Skin epidermis (tissue), 12 donors: ENCODE data around the gene CLIP4.
A peak's percentile ranks its signal among the peaks of the same experiment; 100 is the strongest.
"Not testable (repeated sequence)": the region's sequence is repeated elsewhere in the genome, so short reads cannot be mapped to it uniquely, and the experiment has no call there.

Experiments
- H3K27ac ChIP-seq, 21 experiments: fragments of 200-600 bp; sonication (generic) in 11 of 21; one replicate each; pipeline ENCODE4 v1.5.0; 2020; ENCODE audit warnings: mild to moderate bottlenecking in 3 of 21, inconsistent platforms in 2 of 21, moderate library complexity in 2 of 21
- H3K4me3 ChIP-seq, 7 experiments: fragments of 200-600 bp; sonication (generic) in 2 of 7; one replicate each; pipeline ENCODE4 v1.5.0; 2020; ENCODE audit warnings: inconsistent platforms in 2 of 7, mild to moderate bottlenecking in 2 of 7, moderate library complexity in 1 of 7

The CLIP4 gene

DNA sequence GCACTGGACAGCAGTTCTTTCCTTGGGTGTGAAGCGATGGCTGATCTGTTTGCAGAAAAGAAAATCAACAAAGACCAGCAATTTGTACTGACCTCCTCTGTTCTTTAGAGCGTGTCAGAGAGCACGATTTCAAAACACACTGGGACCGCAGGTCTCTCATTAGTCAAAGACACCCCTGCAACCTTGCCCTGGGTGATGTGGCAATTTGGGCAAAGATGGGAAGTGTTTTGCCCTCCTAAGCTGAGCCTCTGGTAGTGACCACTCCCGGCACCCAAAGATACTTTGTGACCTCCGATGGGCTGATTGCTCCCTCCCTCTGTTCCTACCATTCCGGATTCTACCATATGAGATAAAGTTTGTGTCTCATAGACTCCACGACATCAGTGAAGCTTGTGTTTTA is 18.2 kb upstream of the CLIP4 start:
- Histone ChIP-seq H3K27ac (no peak overlapping the region), H3K4me3 (no peak overlapping the region)

DNA sequence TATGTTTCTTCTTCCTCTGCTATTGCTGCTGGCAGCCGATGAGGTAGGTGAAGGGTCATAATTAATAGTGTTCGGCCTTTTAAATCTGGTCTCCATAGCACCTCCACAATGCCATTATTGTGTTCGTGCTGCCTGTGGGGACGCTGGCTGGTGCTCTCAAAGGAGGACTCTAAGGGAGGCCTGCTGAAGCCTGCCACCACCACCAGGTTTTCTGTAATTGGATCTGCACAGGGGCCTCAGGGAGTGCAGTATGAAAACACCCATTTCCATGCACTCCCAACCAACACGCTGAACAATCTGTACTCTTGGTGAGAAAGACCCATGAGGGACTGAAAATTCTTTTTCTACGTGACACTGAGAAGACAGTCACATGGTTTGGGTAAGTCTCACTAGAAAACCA is 17.6 kb upstream of the CLIP4 start:
- no peak overlapping the region for H3K4me3 ChIP-seq
- H3K27ac ChIP-seq, result no peak overlapping the region

DNA sequence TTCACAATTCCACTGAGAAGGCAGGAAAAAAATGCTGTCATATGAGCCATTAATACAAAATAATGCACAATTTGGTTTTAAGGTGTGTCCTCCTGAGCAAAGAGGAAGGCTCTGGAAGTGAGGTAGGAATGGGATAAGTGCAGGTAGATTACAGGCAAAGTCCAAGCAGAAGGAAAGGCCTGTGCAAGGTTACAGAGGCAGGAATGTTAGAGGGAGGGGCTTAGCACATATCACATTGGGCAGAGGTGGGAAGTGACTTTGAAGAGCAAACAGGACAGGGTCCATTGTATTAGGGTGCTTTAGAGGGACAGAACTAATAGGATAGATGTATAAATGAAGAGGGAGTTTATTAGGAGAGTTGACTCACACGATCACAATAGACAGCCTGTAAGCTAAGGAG is 14.7 kb upstream of the CLIP4 start:
- Histone ChIP-seq H3K4me3 (no peak overlapping the region), H3K27ac (no peak overlapping the region)

DNA sequence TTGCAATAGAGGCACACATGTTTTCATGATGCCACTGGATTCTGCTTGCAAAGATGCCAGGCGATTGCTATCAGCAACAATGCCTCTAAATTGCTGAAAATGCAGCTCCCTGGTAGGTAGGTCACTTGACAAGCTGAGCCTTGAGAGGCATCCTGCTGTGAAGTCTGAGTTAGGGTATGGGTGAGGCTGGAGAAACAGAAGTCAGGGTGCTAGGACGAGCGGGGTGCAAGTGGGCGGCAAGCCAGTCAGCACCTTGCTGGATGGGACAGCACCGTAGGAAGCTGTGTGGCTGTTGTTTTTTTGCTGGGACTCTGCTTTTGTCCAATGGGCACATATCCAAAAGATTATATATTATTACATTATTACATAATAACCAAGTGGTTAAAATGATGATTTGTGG is 10.5 kb upstream of the CLIP4 start:
- no peak overlapping the region for H3K27ac ChIP-seq
- no peak overlapping the region for H3K4me3 ChIP-seq

DNA sequence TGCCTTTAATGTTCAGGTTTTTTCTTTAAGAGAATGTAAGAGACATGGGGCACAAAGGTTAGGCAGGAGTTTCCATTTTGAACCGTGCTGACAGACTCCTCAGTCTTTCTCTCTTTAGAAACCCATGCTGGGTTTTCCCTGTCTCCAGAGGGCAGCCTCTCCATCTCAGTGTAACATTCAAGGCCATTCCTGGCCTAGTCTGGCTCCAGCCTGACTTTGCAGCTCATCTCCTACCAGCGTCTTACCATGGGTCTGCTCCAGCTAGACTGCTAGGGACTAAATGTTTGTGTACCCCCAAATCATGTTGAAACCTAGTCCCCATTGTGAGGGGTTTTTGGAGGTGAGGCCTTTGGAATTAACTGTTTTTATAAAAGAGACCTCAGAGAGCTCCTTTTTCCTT is 9.8 kb upstream of the CLIP4 start:
- no peak overlapping the region for H3K4me3 ChIP-seq
- H3K27ac ChIP-seq, result no peak overlapping the region

DNA sequence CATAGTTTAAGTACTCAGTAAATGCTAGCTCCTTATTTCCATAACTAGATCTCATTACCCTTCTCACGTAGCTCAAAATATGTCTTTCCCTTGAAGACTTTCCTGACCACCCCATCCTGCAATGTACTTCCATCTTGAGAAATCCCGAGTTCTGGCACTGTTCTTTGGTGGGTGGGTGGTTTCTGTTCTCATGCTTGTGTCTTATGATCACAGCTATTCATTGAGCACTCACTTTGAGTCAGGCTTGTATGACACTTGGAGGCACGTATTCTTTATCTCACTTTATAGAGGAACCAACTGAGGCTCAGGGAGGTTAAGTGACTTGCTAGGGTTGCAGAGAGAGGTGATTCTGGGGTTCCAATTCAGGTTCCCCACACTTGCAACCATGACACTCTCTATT is 9.0 kb upstream of the CLIP4 start:
- no peak overlapping the region for H3K4me3 ChIP-seq
- no peak overlapping the region for H3K27ac ChIP-seq

DNA sequence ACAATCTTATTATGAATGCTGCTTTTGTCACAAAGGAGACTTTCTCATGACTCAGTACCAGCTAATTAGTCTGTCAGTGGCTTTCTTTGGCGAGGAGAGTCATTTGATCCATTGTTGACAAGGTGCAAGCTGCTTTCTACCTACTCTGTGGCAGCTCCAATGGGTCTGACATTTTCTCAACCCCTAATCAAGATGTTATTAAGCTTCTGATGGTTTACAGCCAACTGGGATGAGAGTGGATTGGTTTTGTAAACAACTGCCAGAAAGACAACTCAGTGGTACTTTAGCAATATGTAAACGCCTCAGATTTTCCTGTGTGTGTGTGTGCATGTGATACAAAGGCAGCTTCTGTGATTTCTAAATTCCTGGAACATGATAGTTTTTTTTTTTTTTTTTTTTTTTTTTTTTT is 8.2 kb upstream of the CLIP4 start:
- no peak overlapping the region for H3K27ac ChIP-seq

DNA sequence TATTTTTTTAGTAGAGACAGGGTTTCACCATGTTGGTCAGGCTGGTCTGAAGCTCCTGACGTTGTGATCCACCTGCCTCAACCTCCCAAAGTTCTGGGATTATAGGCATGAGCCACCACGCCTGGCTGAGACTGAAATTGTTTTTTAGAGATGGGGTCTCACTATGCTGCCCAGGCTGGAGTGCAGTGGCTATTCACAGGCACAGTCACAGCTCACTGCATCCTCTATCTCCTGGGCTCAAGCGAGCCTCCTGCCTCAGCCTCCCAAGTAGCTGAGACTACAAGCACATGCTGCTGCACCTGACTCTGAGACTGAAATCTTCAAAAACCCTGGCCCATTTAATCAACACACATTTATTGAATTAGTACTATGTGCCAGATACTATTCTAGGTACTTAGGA is 7.7 kb upstream of the CLIP4 start:
- H3K4me3 ChIP-seq, result not testable (repeated sequence)
- peak overlapping the region in 2 of 21 experiments; percentile 17 to 38 for H3K27ac ChIP-seq

More for the DNA sequence above, 8.2 kb upstream of the CLIP4 start:
- no peak overlapping the region for H3K4me3 ChIP-seq

DNA sequence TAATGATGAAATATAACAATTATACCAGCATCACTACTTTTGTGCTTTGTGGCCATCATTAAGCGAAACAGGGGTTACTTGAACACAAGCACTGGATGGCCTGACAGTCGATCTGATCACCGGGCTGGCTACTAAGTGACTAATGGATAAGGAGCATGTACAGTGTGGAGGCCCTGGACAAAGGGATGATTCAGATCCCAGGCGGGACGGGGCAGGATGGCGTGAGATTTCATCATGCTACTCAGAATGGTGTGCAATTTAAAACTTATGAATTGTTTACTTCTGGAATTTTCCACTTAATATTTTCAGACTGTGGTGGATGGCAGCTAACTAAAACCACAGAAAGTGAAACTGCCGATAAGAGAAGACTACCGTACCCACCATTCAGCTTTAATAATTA is 7.0 kb upstream of the CLIP4 start:
- Histone ChIP-seq H3K27ac (peak overlapping the region in 1 of 21 experiments; percentile 38), H3K4me3 (no peak overlapping the region)

DNA sequence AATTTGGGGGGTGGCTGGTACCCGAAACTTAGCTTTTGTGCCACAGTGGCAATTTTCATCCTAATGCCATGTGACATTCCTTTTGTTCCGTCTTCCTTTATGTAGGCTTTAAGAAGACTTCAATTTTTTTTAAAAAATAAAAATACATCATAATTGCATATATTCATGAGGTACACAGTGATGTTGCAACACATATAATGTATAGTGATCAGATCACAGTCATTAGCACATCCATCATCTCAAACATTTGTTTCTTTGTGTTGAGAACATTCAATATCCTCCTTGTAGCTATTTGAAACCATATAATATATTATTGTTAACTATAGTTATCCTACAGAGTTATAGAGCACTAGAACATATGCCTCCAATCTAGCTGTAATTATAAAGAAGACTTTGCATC is 6.0 kb upstream of the CLIP4 start:
- no peak overlapping the region for H3K4me3 ChIP-seq
- H3K27ac ChIP-seq, result no peak overlapping the region

DNA sequence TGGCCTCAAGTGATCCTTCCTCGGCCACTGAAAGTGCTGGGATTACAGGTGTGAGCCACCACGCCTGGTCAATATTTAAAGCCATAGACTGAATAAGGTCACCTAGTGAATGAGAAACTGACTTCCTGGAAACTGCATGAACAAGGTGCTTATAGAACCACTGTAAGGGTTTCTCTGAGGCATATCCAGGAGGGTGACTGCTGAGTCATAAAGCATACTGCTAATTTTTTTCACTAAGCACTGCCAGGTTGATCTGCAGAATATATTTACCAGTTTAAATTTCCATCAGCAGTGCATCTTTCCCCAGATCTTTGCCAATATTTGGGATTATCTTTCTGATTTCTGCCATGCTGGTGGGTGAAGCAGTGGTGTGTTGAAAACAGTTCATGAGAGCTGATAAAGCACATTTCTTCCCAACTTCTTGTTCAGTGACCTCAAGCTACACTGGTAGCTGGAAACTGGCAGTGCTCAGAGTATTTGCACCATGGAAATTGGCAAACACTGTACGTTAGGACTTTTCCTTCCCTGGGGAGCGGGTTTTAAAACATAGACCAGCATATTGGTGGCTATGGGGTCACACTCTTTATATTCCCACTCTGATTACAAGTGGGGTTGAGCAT is 4.2 kb upstream of the CLIP4 start:
- H3K27ac ChIP-seq, result no peak overlapping the region

DNA sequence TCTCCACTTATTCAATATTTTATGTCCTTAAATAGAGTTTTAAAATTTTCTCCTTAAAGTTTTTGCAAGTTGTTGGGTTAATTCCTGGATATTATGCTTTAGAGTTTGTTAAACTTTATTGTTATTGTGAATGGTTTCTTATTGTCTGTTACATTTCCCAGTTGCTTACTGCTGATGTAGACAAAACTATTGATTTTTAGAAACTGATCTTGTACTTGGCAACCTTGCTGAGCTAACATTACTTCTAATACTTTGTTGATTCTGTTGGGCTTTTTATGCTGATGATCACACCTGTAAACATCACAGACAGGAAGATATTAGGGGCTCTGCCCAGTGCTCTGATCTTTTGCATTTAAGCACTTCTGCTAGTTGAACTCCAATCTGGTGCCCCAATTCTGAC is 2.8 kb upstream of the CLIP4 start:
- H3K27ac ChIP-seq, result no peak overlapping the region
- H3K4me3 ChIP-seq, result no peak overlapping the region

More for the DNA sequence above, 4.2 kb upstream of the CLIP4 start:
- no peak overlapping the region for H3K4me3 ChIP-seq

DNA sequence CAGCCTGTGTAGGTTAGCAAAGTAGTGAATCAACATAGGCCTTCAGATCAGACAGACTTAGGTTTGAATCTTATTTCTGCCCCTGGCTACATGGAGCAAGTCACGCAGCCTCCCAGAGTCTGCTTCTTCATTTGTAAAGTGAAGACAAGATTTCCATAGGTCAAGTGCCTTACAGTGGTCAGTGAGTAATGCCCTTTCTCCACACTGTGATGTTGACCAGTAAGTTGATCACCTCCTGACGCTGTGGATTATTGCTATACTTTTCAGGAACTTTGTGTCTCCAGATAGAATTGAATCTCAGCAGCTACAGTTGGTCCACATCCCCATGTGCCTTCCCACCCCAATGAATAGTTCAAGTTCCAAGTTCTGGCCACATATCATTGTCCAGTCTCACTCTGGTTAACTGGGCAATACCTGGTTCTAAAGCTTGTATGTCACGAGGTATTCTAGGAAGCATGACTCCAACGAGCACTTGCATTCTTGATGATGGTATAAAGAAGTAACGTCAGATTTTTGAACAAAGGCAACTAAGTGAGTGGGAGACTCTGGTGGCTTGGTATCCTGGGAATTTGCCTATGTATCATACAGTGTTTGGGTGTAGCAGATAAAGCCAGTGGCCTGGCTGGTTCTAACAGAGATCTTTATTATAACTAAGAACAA is 2.1 kb upstream of the CLIP4 start:
- Histone ChIP-seq H3K4me3 (no peak overlapping the region), H3K27ac (peak overlapping the region in 5 of 21 experiments; percentile 4 to 95 (median 34))

DNA sequence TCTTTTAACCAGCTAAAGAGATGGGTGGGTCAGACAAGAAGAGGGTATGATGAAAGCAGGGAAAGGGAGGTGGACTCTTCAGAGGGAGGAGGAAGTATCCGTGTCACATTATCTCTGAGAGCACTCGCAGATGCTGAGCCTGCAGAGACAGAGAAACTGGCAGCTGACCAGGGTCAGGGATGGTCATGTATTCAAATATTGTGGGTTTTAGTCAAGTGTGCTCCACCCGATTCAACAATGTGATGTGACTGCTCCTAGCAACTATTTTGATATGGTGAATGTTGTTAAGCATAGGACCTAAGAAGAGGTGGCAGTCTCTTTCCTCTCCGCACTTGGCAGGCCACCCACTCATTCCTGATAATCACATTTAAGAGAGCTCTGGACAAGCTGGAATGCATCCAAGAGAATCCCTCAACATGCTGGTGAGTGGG is 1.3 kb upstream of the CLIP4 start:
- Histone ChIP-seq H3K27ac (peak overlapping the region in 18 of 21 experiments; percentile 82 to 98 (median 95)), H3K4me3 (no peak overlapping the region)

DNA sequence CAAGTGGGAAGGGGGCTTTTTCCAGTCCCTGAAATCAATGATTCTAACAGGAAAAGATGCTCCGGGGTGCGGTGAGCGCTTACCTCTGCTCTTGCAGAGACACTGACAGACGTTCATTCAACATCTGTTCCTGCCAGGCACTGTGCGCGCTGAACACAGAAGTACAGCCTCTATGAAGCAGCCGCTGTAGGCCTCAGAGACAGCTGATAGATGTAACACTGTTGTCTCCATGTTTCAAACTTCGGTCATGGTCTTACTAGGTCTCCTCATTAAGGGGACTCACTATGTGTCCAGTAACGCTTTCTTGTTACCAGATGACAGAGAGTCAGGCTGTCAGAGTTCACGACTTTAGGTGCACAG is 649 bp upstream of the CLIP4 start:
- peak overlapping the region in 5 of 7 experiments; percentile 62 to 74 (median 69) for H3K4me3 ChIP-seq
- peak overlapping the region in 20 of 21 experiments; percentile 67 to 98 (median 94) for H3K27ac ChIP-seq

DNA sequence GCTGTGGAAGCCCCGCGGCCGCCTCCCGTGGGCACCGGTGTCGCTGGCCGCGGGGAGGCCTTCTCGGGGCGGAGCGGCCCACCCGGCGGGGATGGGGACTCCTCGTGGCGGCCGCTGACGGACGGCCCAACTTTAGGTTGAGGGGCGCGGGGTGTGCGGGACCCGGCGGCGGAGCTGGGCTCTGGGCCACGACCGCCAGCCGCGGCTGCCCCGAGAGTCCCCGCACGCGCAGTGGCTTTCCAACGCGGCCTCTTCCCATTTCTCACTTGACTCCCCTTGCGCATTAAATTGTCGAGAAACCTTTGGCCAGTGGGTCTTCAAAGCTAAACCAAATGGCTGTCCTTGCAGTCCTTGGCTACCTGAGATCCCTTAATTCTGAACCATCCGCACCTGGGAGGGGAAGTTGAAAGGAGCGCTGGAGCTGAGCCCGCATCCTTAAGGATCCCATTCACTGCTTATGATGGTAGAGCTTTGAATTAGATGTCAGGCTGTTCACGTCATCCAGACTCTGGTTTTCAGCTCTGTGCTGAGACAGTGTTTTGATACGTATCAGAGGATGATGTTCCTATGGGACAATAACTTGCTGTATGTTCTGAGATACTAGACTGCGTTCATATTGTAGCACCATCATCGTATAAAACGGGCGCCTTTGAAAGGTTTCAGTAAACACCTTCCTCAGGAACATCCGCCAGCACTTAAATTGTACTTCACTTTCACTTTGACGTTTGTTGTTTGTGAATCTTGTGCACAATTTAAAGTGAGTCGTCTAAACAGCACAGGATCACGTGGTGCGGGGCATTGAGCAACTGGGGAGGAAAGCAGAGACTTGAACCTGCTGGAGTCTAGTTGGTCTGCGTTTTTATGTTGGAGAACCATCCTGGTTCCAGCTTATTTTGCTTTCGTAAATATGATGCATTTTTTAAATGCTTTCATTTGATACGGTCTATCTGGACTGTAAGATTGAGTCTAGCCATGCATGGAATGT is 874 bp downstream of the CLIP4 start:
- Histone ChIP-seq H3K4me3 (peak overlapping the region; percentile 62 to 85 (median 69)), H3K27ac (peak overlapping the region; percentile 49 to 98 (median 95))

DNA sequence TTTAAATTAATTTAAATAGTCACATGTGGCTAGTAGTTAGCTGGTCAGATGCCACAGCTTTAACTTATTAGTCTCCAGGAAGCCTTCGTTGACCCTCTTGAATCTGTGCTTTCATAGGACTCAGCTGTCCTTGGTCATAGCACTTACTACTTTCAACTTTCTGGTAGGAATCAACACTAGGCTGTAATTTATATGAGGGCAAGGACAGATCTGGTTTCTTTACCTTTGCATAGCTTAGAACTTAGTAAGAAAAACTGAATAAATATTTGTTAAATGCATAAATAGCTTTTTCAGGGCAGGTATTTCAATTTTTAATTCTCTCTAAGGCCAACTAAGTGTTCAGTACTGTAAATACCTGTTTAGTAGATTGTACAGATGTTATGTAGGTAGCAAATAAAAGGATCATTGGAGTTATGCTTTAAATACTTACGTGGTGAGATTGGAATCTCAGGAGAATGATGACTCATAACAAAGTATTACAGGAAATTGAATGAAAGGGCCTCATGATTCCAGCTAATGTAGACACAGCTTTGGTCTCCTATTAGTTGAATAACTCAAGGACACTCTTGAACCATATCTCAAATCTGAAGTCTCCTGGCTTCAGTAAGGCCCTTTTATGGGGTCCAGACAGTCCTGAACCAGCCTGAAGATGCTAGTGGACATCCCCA is 2.6 kb downstream of the CLIP4 start:
- Histone ChIP-seq H3K27ac (peak overlapping the region in 14 of 21 experiments; percentile 34 to 98 (median 96)), H3K4me3 (no peak overlapping the region)

DNA sequence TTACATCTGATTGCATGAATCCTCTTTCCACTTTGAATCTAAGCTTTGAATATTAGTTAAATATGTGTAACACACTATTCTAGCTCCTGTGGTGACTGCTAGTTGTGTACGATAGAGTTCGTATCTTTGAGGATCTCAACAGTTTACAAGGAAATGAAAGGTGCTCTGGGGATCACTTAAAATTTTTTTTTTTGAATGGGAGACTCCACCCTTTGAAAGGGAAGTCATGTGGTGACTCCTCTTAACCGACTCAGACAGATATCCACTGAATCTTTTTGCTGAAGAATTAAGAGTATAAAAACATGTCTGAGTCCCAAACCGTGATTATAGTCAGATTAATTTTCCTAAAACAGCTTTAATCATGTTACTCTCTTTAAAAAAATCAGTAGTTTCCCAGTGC is 4.0 kb downstream of the CLIP4 start:
- peak overlapping the region in 3 of 21 experiments; percentile 26 to 38 (median 27) for H3K27ac ChIP-seq
- H3K4me3 ChIP-seq, result no peak overlapping the region

DNA sequence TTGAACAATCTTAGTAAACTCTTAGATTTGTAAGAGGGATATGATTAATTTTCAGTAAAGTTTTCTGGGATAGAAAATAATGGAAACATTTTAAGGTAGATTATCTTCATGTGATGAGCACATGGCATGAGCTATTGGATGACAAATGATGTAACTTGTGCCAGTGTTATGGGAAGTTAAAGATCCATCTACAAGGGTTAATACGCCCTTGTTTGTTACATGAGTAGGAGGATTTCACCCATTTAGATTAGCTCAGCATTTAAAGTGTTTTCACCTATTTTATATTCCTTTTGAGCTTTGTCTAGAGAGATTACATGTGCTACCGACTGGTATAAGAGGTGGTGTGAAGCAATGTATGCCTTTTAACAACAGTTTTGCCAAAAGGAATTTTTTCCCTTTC is 5.6 kb downstream of the CLIP4 start:
- Histone ChIP-seq H3K4me3 (no peak overlapping the region), H3K27ac (no peak overlapping the region)
